GM23338 (cell line): Measurements from ENCODE around the gene APC. TPM values are rescaled to one million over a fixed set of nuclear protein-coding genes. Genes with fewer than 3 reads are reported as not detected.

Source experiments
- CREB1 ChIP-seq: fragments of 250-450 bp; sonication (Bioruptor Pico); IDR thresholded peaks from 2 replicates; pipeline ENCODE4 v1.5.0; 2020; ENCODE audit warnings: low read depth, mild to moderate bottlenecking, moderate library complexity
- EZH2 ChIP-seq: fragments of 200-600 bp; sonication (generic); IDR thresholded peaks from one replicate; pipeline ENCODE4 v1.8.0; 2017; ENCODE audit warnings: antibody characterized with exemption, mild to moderate bottlenecking, low read depth; ENCODE audit not compliant: unreplicated experiment
- EZH2phosphoT487 ChIP-seq: fragments of 200-600 bp; sonication (generic); IDR thresholded peaks from one replicate; pipeline ENCODE4 v1.8.1; 2018; ENCODE audit warnings: antibody characterized with exemption; ENCODE audit not compliant: unreplicated experiment
- NANOG ChIP-seq: IDR thresholded peaks from 2 replicates; pipeline ENCODE4 v1.6.1; 2016; ENCODE audit warnings: antibody characterized with exemption, borderline replicate concordance
- POLR2AphosphoS5 ChIP-seq: IDR thresholded peaks from 2 replicates; pipeline ENCODE4 v1.6.1; 2016; ENCODE audit warnings: antibody characterized with exemption, low read depth
- ZNF114 ChIP-seq: fragments of 250-450 bp; sonication (Bioruptor Pico); IDR thresholded peaks from 2 replicates; pipeline ENCODE4 v1.5.0; 2020; ENCODE audit warnings: mild to moderate bottlenecking, moderate library complexity
- polyA plus RNA-seq: library from polyadenylated mRNA; unstranded; fragments of >200 nt; fragmentation: Nextera tagmentation; extraction: Ambion mirVana; gene quantifications from 2 replicates; pipeline ENCODE4 v1.2.1, GENCODE V29; 2016
- total RNA-seq: library from RNA; depleted of rRNA; stranded (reverse); fragments of >200 nt; shearing (Covaris generic); gene quantifications from 2 replicates; pipeline ENCODE4 v1.2.3, GENCODE V29; 2014
- TF ChIP-seq, protein P1 (sequence below): fragments of 250-450 bp; sonication (Bioruptor Pico); IDR thresholded peaks from 2 replicates; pipeline ENCODE4 v1.5.0; 2020; ENCODE audit warnings: mild to moderate bottlenecking, moderate library complexity
- TF ChIP-seq, protein P2 (sequence below): IDR thresholded peaks from one replicate; pipeline ENCODE4 v1.6.1; 2018; ENCODE audit warnings: antibody characterized with exemption; ENCODE audit not compliant: unreplicated experiment
- TF ChIP-seq, protein P3 (sequence below): IDR thresholded peaks from 2 replicates; pipeline ENCODE4 v1.6.1; 2016; ENCODE audit warnings: antibody characterized with exemption

APC gene
- total and polyA plus RNA-seq, 2 experiments from 2014 or later: 42.4 to 62.9 TPM

DNA sequence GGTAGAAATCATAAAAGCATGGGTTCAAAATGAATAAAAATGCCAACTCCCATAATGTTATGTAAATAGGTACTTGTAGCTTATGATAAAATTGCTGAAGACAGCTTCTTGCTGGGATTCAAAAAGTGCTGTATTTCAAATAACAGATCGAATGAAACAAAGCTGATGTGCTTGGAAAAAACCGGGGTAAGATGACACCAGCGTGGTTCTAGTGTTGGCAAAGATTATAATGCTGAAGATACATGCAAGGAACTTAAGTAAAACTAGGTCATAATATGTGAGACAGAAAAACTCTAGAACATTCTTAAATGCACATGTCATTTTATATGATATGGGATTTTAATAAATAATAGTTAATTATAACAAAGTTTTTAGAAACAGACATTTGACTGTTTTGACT lies 44.4 kb upstream of the APC start (continued):
- TF ChIP-seq, protein P1, sequence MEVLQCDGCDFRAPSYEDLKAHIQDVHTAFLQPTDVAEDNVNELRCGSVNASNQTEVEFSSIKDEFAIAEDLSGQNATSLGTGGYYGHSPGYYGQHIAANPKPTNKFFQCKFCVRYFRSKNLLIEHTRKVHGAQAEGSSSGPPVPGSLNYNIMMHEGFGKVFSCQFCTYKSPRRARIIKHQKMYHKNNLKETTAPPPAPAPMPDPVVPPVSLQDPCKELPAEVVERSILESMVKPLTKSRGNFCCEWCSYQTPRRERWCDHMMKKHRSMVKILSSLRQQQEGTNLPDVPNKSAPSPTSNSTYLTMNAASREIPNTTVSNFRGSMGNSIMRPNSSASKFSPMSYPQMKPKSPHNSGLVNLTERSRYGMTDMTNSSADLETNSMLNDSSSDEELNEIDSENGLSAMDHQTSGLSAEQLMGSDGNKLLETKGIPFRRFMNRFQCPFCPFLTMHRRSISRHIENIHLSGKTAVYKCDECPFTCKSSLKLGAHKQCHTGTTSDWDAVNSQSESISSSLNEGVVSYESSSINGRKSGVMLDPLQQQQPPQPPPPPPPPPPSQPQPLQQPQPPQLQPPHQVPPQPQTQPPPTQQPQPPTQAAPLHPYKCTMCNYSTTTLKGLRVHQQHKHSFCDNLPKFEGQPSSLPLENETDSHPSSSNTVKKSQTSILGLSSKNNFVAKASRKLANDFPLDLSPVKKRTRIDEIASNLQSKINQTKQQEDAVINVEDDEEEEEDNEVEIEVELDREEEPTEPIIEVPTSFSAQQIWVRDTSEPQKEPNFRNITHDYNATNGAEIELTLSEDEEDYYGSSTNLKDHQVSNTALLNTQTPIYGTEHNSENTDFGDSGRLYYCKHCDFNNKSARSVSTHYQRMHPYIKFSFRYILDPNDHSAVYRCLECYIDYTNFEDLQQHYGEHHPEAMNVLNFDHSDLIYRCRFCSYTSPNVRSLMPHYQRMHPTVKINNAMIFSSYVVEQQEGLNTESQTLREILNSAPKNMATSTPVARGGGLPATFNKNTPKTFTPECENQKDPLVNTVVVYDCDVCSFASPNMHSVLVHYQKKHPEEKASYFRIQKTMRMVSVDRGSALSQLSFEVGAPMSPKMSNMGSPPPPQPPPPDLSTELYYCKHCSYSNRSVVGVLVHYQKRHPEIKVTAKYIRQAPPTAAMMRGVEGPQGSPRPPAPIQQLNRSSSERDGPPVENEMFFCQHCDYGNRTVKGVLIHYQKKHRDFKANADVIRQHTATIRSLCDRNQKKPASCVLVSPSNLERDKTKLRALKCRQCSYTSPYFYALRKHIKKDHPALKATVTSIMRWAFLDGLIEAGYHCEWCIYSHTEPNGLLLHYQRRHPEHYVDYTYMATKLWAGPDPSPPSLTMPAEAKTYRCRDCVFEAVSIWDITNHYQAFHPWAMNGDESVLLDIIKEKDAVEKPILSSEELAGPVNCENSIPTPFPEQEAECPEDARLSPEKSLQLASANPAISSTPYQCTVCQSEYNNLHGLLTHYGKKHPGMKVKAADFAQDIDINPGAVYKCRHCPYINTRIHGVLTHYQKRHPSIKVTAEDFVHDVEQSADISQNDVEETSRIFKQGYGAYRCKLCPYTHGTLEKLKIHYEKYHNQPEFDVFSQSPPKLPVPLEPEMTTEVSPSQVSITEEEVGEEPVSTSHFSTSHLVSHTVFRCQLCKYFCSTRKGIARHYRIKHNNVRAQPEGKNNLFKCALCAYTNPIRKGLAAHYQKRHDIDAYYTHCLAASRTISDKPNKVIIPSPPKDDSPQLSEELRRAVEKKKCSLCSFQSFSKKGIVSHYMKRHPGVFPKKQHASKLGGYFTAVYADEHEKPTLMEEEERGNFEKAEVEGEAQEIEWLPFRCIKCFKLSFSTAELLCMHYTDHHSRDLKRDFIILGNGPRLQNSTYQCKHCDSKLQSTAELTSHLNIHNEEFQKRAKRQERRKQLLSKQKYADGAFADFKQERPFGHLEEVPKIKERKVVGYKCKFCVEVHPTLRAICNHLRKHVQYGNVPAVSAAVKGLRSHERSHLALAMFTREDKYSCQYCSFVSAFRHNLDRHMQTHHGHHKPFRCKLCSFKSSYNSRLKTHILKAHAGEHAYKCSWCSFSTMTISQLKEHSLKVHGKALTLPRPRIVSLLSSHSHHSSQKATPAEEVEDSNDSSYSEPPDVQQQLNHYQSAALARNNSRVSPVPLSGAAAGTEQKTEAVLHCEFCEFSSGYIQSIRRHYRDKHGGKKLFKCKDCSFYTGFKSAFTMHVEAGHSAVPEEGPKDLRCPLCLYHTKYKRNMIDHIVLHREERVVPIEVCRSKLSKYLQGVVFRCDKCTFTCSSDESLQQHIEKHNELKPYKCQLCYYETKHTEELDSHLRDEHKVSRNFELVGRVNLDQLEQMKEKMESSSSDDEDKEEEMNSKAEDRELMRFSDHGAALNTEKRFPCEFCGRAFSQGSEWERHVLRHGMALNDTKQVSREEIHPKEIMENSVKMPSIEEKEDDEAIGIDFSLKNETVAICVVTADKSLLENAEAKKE (CRISPR knock-in tag): no peak
- TF ChIP-seq EZH2phosphoT487 (no peak), POLR2AphosphoS5 (no peak), NANOG (no peak), CREB1 (no peak), ZNF114 (CRISPR knock-in tag) (no peak), EZH2 (no peak)
- TF ChIP-seq, protein P2, sequence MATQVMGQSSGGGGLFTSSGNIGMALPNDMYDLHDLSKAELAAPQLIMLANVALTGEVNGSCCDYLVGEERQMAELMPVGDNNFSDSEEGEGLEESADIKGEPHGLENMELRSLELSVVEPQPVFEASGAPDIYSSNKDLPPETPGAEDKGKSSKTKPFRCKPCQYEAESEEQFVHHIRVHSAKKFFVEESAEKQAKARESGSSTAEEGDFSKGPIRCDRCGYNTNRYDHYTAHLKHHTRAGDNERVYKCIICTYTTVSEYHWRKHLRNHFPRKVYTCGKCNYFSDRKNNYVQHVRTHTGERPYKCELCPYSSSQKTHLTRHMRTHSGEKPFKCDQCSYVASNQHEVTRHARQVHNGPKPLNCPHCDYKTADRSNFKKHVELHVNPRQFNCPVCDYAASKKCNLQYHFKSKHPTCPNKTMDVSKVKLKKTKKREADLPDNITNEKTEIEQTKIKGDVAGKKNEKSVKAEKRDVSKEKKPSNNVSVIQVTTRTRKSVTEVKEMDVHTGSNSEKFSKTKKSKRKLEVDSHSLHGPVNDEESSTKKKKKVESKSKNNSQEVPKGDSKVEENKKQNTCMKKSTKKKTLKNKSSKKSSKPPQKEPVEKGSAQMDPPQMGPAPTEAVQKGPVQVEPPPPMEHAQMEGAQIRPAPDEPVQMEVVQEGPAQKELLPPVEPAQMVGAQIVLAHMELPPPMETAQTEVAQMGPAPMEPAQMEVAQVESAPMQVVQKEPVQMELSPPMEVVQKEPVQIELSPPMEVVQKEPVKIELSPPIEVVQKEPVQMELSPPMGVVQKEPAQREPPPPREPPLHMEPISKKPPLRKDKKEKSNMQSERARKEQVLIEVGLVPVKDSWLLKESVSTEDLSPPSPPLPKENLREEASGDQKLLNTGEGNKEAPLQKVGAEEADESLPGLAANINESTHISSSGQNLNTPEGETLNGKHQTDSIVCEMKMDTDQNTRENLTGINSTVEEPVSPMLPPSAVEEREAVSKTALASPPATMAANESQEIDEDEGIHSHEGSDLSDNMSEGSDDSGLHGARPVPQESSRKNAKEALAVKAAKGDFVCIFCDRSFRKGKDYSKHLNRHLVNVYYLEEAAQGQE: no peak
- TF ChIP-seq, protein P3, sequence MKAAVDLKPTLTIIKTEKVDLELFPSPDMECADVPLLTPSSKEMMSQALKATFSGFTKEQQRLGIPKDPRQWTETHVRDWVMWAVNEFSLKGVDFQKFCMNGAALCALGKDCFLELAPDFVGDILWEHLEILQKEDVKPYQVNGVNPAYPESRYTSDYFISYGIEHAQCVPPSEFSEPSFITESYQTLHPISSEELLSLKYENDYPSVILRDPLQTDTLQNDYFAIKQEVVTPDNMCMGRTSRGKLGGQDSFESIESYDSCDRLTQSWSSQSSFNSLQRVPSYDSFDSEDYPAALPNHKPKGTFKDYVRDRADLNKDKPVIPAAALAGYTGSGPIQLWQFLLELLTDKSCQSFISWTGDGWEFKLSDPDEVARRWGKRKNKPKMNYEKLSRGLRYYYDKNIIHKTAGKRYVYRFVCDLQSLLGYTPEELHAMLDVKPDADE: no peak
